ENCODE measurements around the gene ZMAT2. TPM values are rescaled to one million over a fixed set of nuclear protein-coding genes. Genes with fewer than 3 reads are reported as not detected.
A peak's percentile ranks its signal among the peaks of the same experiment; 100 is the strongest.

ZMAT2 gene
- total RNA-seq, 1 experiment from 2014 or later, result 68.0 TPM

GRCh38 chr5:140671472-140672125 lies 28.6 kb upstream of the ZMAT2 start:
- CTCF ChIA-PET, result no interaction called here
- intact Hi-C loops (cut with micrococcal nuclease; ENCODE audit: unreplicated experiment), result no loop called here
- POLR2A ChIA-PET (ENCODE audit: low non-redundant PET), result no interaction called here
- Histone ChIP-seq H3K27ac (ENCODE audit: low read depth, low read length, poor library complexity, severe bottlenecking) (no peak overlapping the region), H3K9me3 (ENCODE audit: low read depth, low read length, poor library complexity, severe bottlenecking) (no peaks in the 10 kb centered on the region), H3K4me1 (ENCODE audit: insufficient read depth, low read length, poor library complexity, severe bottlenecking) (peaks cover 2% of the 10 kb centered on the region), H3K4me3 (ENCODE audit: low read depth, low read length, poor library complexity, severe bottlenecking) (no peak overlapping the region), H3K27me3 (replicated peaks; ENCODE audit: insufficient read depth, low read depth, low read length, poor library complexity) (no peaks in the 10 kb centered on the region), H3K36me3 (ENCODE audit: insufficient read depth, low read length, poor library complexity, severe bottlenecking) (peaks cover 88% of the 10 kb centered on the region)
- TF ChIP-seq CTCF (conservative IDR thresholded peaks at IDR 0.05; ENCODE audit: low read depth, low read length), result no peak
- no peak for TF ChIP-seq EZH2 (IDR thresholded peaks at IDR 0.05; ENCODE audit: borderline replicate concordance, low read depth, low read length, poor library complexity, severe bottlenecking)
- no peak for DNase-seq (ENCODE audit: low spot score)
- no TSS peak for BruUV-seq (replicated peaks)

DNA sequence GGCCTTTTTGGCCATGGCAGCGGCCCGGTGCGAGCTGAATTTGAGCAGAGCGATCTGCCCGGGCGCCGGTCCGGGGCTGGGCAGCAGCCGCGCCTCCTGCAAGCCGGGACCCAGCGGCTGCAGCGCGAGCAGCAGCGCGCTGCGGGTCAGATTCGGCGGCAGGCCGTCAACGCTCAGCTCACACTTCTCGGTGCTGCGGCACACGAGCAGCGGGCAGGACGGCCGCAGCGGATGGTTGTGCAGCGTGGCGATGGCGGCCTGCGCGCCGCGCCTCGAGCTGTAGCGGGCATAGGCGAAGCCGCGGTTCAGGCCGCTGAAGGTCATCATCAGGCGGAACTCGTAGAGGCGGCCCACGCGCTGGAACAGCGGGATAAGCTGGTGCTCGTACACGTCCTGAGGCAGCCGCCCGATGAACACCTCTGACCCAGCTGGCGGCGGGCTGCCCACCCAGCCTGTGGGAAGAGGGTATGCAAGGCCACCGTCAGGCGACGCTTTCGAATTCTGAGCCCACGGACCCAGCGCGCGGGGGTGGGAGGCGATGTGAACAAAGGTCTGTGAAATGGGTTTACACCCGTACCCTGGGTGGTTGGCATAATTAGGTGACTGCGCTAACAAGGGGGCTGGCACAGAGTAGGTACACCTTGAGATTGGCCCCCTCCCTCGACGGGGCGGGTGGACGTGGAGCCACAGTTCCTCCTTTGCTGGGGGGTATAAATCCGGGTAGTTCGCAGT lies 27.6 kb upstream of the ZMAT2 start:
- no peaks in the 10 kb centered on the region for H3K9me3 ChIP-seq (ENCODE audit: low read depth, low read length, poor library complexity, severe bottlenecking)
- no peaks in the 10 kb centered on the region for H3K27me3 ChIP-seq (replicated peaks; ENCODE audit: insufficient read depth, low read depth, low read length, poor library complexity)
- DNase-seq (ENCODE audit: low spot score), result no peak
- no peak overlapping the region for H3K27ac ChIP-seq (ENCODE audit: low read depth, low read length, poor library complexity, severe bottlenecking)
- CTCF ChIA-PET, result no interaction called here
- no peak overlapping the region for H3K4me3 ChIP-seq (ENCODE audit: low read depth, low read length, poor library complexity, severe bottlenecking)
- no TSS peak for BruUV-seq (replicated peaks)
- no peak for TF ChIP-seq EZH2 (IDR thresholded peaks at IDR 0.05; ENCODE audit: borderline replicate concordance, low read depth, low read length, poor library complexity, severe bottlenecking)
- no peaks in the 10 kb centered on the region for H3K4me1 ChIP-seq (ENCODE audit: insufficient read depth, low read length, poor library complexity, severe bottlenecking)
- peaks cover 92% of the 10 kb centered on the region for H3K36me3 ChIP-seq (ENCODE audit: insufficient read depth, low read length, poor library complexity, severe bottlenecking)
- POLR2A ChIA-PET (ENCODE audit: low non-redundant PET), result no interaction called here
- intact Hi-C loops (cut with micrococcal nuclease; ENCODE audit: unreplicated experiment), result no loop called here

- Histone ChIP-seq H3K4me3 (ENCODE audit: low read depth, low read length, poor library complexity, severe bottlenecking) (no peak within 1 kb of the TSS), H3K27ac (ENCODE audit: low read depth, low read length, poor library complexity, severe bottlenecking) (no peak within 1 kb of the TSS), H3K36me3 (ENCODE audit: insufficient read depth, low read length, poor library complexity, severe bottlenecking) (peaks cover 85% of the 10 kb centered on the region), H3K4me1 (ENCODE audit: insufficient read depth, low read length, poor library complexity, severe bottlenecking) (no peaks in the 10 kb centered on the region), H3K27me3 (replicated peaks; ENCODE audit: insufficient read depth, low read depth, low read length, poor library complexity) (no peaks in the 10 kb centered on the region), H3K9me3 (ENCODE audit: low read depth, low read length, poor library complexity, severe bottlenecking) (no peaks in the 10 kb centered on the region)
- intact Hi-C loops (cut with micrococcal nuclease; ENCODE audit: unreplicated experiment), result no loop called here
- DNase-seq (ENCODE audit: low spot score), result no peak
- BruUV-seq (replicated peaks), result no TSS peak
- CTCF ChIA-PET, result no interaction called here
- TF ChIP-seq EZH2 (IDR thresholded peaks at IDR 0.05; ENCODE audit: borderline replicate concordance, low read depth, low read length, poor library complexity, severe bottlenecking), result no peak
- POLR2A ChIA-PET (ENCODE audit: low non-redundant PET), result no interaction called here
These were observed 26.9 kb upstream of the ZMAT2 start, which contains the start of gene DND1 for GRCh38 chr5:140673187-140673976. Gene DND1 (minus strand): TSS chr5:140673576. CDS start chr5:140673542, 34 bp downstream.

DNA sequence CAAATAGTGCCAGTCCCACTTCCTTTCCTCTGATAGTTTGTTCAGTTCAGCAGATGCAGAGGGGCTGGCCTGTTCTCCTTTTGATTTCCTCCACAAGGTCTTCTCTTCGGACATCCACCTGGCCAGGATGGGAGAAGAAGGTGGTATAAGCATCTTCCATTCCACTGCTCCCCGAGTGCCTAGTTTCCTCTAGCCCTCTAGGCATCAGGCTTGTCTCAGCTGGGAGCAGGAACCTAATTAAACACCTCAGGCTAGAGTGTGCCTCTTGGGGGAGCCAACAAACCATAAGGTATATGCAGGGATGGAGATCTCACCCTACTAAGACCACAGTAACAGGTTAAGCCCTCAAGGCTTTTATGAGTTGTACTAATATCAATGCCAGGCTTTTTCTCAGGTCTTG lies 26.0 kb upstream of the ZMAT2 start:
- peaks cover 77% of the 10 kb centered on the region for H3K36me3 ChIP-seq (ENCODE audit: insufficient read depth, low read length, poor library complexity, severe bottlenecking)
- POLR2A ChIA-PET (ENCODE audit: low non-redundant PET), result interaction anchor here (0.6 kb wide), 1 partner anchor 16 kb away, joined by 6 read pairs; no protein-coding TSS in a partner anchor
- TF ChIP-seq EZH2 (IDR thresholded peaks at IDR 0.05; ENCODE audit: borderline replicate concordance, low read depth, low read length, poor library complexity, severe bottlenecking) (no peak), CTCF (conservative IDR thresholded peaks at IDR 0.05; ENCODE audit: low read depth, low read length) (no peak)
- no peaks in the 10 kb centered on the region for H3K9me3 ChIP-seq (ENCODE audit: low read depth, low read length, poor library complexity, severe bottlenecking)
- no peaks in the 10 kb centered on the region for H3K4me1 ChIP-seq (ENCODE audit: insufficient read depth, low read length, poor library complexity, severe bottlenecking)
- no peak overlapping the region for H3K27ac ChIP-seq (ENCODE audit: low read depth, low read length, poor library complexity, severe bottlenecking)
- H3K27me3 ChIP-seq (replicated peaks; ENCODE audit: insufficient read depth, low read depth, low read length, poor library complexity), result no peaks in the 10 kb centered on the region
- intact Hi-C loops (cut with micrococcal nuclease; ENCODE audit: unreplicated experiment), result no loop called here
- BruUV-seq (replicated peaks), result TSS peak; percentile 90
- no peak overlapping the region for H3K4me3 ChIP-seq (ENCODE audit: low read depth, low read length, poor library complexity, severe bottlenecking)
- CTCF ChIA-PET, result no interaction called here
- DNase-seq (ENCODE audit: low spot score), result no peak

Data from A673 (cell line).